OCI-LY1 (cell line): ENCODE measurements around the gene UNC13A.

Experiments used
- H2AFZ ChIP-seq: fragments of 200-600 bp; sonication (generic), shearing (Covaris generic); 2 replicates; pipeline ENCODE4 v1.6.0; 2014; ENCODE audit warnings: antibody characterized with exemption, mild to moderate bottlenecking, low read length
- H3F3A ChIP-seq: fragments of 200-600 bp; sonication (generic), shearing (Covaris generic); 2 replicates; pipeline ENCODE4 v1.6.0; 2014; ENCODE audit warnings: mild to moderate bottlenecking, antibody characterized with exemption, low read length, moderate library complexity; ENCODE audit not compliant: insufficient read depth
- H3K27ac ChIP-seq: fragments of 200-600 bp; sonication (generic); 2 replicates; pipeline ENCODE4 v1.5.1; 2014; ENCODE audit warnings: low read length, mixed run types, mild to moderate bottlenecking, low read depth; ENCODE audit not compliant: poor library complexity, severe bottlenecking
- H3K27me3 ChIP-seq: fragments of 200-600 bp; sonication (generic); 2 replicates; pipeline ENCODE4 v1.6.0; 2014; ENCODE audit warnings: antibody characterized with exemption, mild to moderate bottlenecking, low read length, moderate library complexity; ENCODE audit not compliant: insufficient read depth
- H3K36me3 ChIP-seq: fragments of 200-600 bp; sonication (generic); 2 replicates; pipeline ENCODE4 v1.6.1; 2014; ENCODE audit warnings: mild to moderate bottlenecking, antibody characterized with exemption, low read length, moderate library complexity, mixed read lengths; ENCODE audit not compliant: insufficient read depth
- H3K4me1 ChIP-seq: fragments of 200-600 bp; sonication (generic); 2 replicates; pipeline ENCODE4 v1.5.1; 2014; ENCODE audit warnings: mild to moderate bottlenecking, low read length, moderate library complexity; ENCODE audit not compliant: insufficient read depth, severe bottlenecking
- H3K4me2 ChIP-seq: fragments of 200-600 bp; sonication (generic), shearing (Covaris generic); 2 replicates; pipeline ENCODE4 v1.6.1; 2014; ENCODE audit warnings: low read length
- H3K4me3 ChIP-seq: fragments of 200-600 bp; sonication (generic); 2 replicates; pipeline ENCODE4 v1.5.1; 2014; ENCODE audit warnings: low read length, low read depth, mild to moderate bottlenecking, mixed read lengths; ENCODE audit not compliant: poor library complexity, severe bottlenecking
- H3K79me2 ChIP-seq: fragments of 200-600 bp; shearing (Covaris generic); 2 replicates; pipeline ENCODE4 v1.6.1; 2016; ENCODE audit warnings: mixed run types, low read length, mixed read lengths; ENCODE audit not compliant: insufficient read depth
- H3K9ac ChIP-seq: fragments of 200-600 bp; sonication (generic), shearing (Covaris generic); 2 replicates; pipeline ENCODE4 v1.6.1; 2014; ENCODE audit warnings: mild to moderate bottlenecking, low read length, mixed read lengths
- H3K9me2 ChIP-seq: fragments of 200-600 bp; sonication (generic), shearing (Covaris generic); 2 replicates; pipeline ENCODE4 v1.6.1; 2014; ENCODE audit warnings: low read depth, mild to moderate bottlenecking, low read length, mixed read lengths
- H3K9me3 ChIP-seq: fragments of 200-600 bp; shearing (Covaris generic); 2 replicates; pipeline ENCODE4 v1.6.1; 2014; ENCODE audit warnings: low read length, mixed read lengths
- H4K20me1 ChIP-seq: fragments of 200-600 bp; sonication (generic), shearing (Covaris generic); 2 replicates; pipeline ENCODE4 v1.6.0; 2016; ENCODE audit warnings: mild to moderate bottlenecking, low read length; ENCODE audit not compliant: insufficient read depth
- EZH2 ChIP-seq: fragments of 200-600 bp; sonication (generic), shearing (Covaris generic); IDR thresholded peaks from 2 replicates; pipeline ENCODE4 v1.8.0; 2017; ENCODE audit warnings: borderline replicate concordance, mixed run types, mild to moderate bottlenecking, antibody characterized with exemption, low read length, moderate library complexity, mixed read lengths
- TF ChIP-seq, protein P1 (sequence below): fragments of 200-600 bp; sonication (generic), shearing (Covaris generic); IDR thresholded peaks from 2 replicates; pipeline ENCODE4 v1.5.1; 2017; ENCODE audit warnings: mild to moderate bottlenecking, antibody characterized with exemption, low read length, moderate library complexity, mixed read lengths

UNC13A gene

DNA sequence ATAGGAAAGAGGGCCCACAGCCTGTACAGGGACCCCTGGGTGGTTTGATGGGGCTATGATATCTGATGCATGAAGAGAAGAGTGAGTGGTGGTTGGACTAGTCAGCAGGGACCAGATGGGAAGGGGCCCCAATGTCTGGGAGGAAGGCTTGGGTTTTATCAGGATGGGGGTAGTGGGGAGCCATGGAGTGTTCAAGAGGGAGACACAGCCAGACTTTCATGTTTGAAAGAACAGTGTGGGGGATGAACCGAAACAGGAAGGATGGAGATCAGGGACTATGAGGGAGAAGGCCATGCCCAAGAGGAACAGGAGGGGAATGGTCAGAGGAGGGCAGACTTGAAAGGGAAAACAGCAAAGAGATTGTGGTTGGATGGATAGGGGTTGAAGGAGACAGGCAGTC is 63.1 kb downstream of the UNC13A start:
- H3K9me2 ChIP-seq = no peaks in the 10 kb centered on the region
- H3K4me3 ChIP-seq = no peak overlapping the region
- TF ChIP-seq, protein P1, sequence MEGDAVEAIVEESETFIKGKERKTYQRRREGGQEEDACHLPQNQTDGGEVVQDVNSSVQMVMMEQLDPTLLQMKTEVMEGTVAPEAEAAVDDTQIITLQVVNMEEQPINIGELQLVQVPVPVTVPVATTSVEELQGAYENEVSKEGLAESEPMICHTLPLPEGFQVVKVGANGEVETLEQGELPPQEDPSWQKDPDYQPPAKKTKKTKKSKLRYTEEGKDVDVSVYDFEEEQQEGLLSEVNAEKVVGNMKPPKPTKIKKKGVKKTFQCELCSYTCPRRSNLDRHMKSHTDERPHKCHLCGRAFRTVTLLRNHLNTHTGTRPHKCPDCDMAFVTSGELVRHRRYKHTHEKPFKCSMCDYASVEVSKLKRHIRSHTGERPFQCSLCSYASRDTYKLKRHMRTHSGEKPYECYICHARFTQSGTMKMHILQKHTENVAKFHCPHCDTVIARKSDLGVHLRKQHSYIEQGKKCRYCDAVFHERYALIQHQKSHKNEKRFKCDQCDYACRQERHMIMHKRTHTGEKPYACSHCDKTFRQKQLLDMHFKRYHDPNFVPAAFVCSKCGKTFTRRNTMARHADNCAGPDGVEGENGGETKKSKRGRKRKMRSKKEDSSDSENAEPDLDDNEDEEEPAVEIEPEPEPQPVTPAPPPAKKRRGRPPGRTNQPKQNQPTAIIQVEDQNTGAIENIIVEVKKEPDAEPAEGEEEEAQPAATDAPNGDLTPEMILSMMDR = no peak
- TF ChIP-seq EZH2 = no peak
- no peaks in the 10 kb centered on the region for H3K79me2 ChIP-seq
- no peak overlapping the region for H3K4me2 ChIP-seq
- H2AFZ ChIP-seq = no peak overlapping the region
- H3K9me3 ChIP-seq = no peaks in the 10 kb centered on the region
- no peak overlapping the region for H3K27ac ChIP-seq
- no peaks in the 10 kb centered on the region for H3K36me3 ChIP-seq
- no peaks in the 10 kb centered on the region for H3F3A ChIP-seq
- H3K27me3 ChIP-seq = no peaks in the 10 kb centered on the region
- no peaks in the 10 kb centered on the region for H3K4me1 ChIP-seq
- no peak overlapping the region for H3K9ac ChIP-seq
- no peaks in the 10 kb centered on the region for H4K20me1 ChIP-seq

DNA sequence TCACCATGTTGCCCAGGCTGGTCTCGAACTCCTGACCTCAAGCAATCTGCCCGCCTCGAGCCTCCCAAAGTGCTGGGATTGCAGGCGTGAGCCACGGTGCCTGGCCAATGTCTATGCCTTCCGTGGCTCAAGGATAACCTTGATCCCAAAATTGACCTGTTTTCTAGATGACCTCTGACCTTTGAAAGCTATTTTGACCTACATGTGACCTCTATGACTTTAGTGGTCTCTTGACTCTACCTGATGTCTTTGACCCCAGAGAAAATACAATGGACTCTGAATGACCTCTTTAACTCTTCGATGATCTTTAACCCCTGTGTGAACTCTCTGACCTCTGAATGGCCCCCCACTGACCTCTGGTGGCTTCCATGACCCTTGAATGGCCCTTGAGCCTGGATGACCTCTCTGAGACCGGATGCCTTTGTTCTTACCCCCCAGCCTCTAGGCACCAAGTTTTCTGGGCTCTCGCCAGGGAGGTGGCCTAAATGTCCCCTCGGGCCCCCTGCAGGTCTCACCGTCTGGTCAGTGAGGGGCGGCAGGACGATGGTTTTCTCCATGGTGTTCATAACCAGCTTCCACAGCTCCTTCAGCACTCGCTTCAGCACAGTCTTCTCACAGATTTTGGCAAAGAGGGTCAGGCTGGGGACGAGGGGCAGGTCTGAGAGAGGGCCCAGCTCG is 63.7 kb downstream of the UNC13A start:
- H2AFZ ChIP-seq = no peak overlapping the region
- H3K27me3 ChIP-seq = no peaks in the 10 kb centered on the region
- H3K4me3 ChIP-seq = no peak overlapping the region
- H3F3A ChIP-seq = no peaks in the 10 kb centered on the region
- H3K36me3 ChIP-seq = no peaks in the 10 kb centered on the region
- no peak overlapping the region for H3K9ac ChIP-seq
- H3K79me2 ChIP-seq = no peaks in the 10 kb centered on the region
- no peaks in the 10 kb centered on the region for H4K20me1 ChIP-seq
- H3K9me2 ChIP-seq = no peaks in the 10 kb centered on the region
- no peaks in the 10 kb centered on the region for H3K4me1 ChIP-seq
- TF ChIP-seq, protein P1 = no peak
- no peak for TF ChIP-seq EZH2
- H3K4me2 ChIP-seq = no peak overlapping the region
- no peaks in the 10 kb centered on the region for H3K9me3 ChIP-seq
- H3K27ac ChIP-seq = no peak overlapping the region

DNA sequence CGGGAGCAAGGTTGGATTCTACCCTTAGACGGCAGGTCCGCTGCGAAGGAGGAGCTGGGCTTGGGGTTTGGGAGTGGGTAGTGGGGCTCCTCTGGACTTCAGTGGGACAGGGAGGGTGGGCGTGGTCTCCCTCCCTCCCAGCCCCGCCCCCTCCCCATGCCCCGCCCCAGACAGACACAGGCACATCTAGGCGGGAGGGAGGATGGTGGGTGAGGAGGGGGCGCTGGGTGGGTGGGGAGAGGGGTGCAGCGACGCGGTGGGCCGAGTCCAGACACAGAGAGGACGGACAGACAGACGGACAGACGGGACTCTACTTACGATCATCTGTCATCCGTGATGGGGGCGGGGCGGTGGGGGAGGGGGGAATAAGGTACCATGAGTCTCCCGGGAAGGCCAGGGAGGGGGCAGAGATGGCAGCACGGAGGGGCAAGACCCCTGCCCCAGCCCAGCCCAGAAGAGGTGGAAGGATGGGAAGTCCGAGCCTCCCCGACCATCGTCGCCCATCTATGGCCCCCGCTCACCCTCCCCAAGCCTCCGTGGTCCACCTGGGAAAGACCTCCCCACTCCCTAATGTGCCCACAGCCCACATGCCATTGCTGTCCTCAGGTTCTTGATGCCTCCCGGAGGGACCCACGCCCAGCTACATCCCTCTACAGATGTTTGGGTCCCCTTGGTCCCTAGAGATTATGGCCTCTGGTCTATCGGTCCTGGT is 64.8 kb downstream of the UNC13A start:
- Histone ChIP-seq H3K79me2 (no peaks in the 10 kb centered on the region), H3K4me2 (no peak overlapping the region), H3K27ac (no peak overlapping the region), H3K27me3 (no peaks in the 10 kb centered on the region), H3K9ac (no peak overlapping the region), H3K9me3 (no peaks in the 10 kb centered on the region), H3K9me2 (no peaks in the 10 kb centered on the region), H2AFZ (no peak overlapping the region), H3F3A (no peaks in the 10 kb centered on the region), H3K36me3 (no peaks in the 10 kb centered on the region), H3K4me3 (no peak overlapping the region), H4K20me1 (no peaks in the 10 kb centered on the region), H3K4me1 (no peaks in the 10 kb centered on the region)
- TF ChIP-seq, protein P1 = no peak
- no peak for TF ChIP-seq EZH2
